HG03342 (cell line): ENCODE results near the gene NAGK.
"Not testable (repeated sequence)": the region's sequence is repeated elsewhere in the genome, so short reads cannot be mapped to it uniquely, and the experiment has no call there.

Experiments
- ATAC-seq: cut with Tn5 transposase; IDR thresholded peaks from one replicate; pipeline ENCODE4 v1.9.1; 2021; ENCODE audit warnings: mild to moderate bottlenecking, moderate library complexity; ENCODE audit not compliant: unreplicated experiment

NAGK gene

GRCh38 chr2:71068218-71069035, at the start of gene NAGK:
NAGK (plus strand) TSS chr2:71068648; CDS start chr2:71068684, 36 bp downstream.
- ATAC-seq, result peak; percentile 59

- not testable (repeated sequence) for ATAC-seq
Measured at GRCh38 chr2:71019989-71020388, 48.5 kb upstream of the NAGK start.

GRCh38 chr2:71021394-71021793, 47.1 kb upstream of the NAGK start:
- not testable (repeated sequence) for ATAC-seq

- ATAC-seq, result not testable (repeated sequence)
Measured at GRCh38 chr2:71023553-71024243, 44.8 kb upstream of the NAGK start.

- ATAC-seq, result not testable (repeated sequence)
Measured at GRCh38 chr2:71036296-71036695, 32.2 kb upstream of the NAGK start.

GRCh38 chr2:71042287-71042686, 26.2 kb upstream of the NAGK start:
- ATAC-seq, result no peak

DNA sequence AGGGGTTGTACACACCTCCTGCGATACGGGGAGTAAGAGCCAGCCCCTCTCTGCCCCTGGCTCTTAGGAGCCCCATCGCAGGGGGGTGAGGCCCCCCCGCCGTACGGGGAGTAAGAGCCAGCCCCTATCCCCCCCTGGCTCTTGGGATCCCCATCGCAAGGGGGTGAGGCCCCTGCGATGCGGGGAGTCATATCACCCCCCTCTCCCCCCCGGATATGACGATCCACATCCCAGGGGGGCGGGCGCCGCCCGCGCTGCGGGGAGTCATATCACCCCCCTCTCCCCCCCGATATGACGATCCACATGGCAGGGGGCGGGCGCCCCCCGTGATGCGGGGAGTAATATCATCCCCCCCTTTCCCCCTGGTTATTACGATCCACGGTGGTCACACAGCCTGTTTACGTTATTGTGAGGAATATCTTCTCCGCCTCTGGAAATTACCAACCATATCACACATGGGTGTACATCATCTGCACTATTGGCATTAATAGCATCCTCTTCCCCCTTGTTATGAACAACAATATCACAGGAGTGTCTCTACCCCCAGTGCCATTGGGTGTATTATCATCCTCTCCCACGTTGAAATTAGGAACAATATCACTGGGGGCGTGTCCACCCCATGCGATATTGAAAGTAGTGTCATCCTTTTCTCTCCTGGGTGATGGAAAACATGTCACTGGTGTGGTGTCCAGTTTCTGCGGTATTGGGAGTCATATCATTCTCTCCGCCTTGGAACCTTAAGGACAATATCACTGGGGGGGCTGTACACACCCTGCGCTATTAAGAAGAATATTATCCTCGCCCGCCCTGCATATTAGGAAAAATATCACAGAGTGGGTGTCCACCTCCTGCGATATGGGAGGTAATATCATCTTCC, 24.7 kb upstream of the NAGK start:
- no peak for ATAC-seq

- ATAC-seq, result no peak
Measured at GRCh38 chr2:71045151-71045550, 23.3 kb upstream of the NAGK start.

- no peak for ATAC-seq
Measured at GRCh38 chr2:71045865-71046548, 22.4 kb upstream of the NAGK start.

DNA sequence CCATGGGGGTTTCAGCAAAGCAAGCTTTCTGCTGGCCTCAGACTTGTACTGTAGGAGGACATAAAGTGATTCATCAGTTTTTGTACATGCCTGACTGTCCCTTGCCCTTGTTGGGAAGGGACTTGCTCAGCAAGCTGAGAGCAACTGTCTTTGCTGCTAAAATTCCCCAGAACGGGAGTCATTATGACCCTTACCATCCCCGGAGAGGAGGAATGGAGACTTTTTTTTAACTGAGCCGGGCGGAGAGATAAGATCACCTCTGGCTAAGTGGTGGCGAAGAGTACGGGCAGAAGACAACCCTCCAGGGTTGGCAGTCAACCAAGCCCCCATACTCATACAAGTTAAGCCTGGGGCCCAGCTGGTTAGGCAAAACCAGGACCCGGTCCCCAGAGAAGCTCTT, 20.4 kb upstream of the NAGK start:
- no peak for ATAC-seq

DNA sequence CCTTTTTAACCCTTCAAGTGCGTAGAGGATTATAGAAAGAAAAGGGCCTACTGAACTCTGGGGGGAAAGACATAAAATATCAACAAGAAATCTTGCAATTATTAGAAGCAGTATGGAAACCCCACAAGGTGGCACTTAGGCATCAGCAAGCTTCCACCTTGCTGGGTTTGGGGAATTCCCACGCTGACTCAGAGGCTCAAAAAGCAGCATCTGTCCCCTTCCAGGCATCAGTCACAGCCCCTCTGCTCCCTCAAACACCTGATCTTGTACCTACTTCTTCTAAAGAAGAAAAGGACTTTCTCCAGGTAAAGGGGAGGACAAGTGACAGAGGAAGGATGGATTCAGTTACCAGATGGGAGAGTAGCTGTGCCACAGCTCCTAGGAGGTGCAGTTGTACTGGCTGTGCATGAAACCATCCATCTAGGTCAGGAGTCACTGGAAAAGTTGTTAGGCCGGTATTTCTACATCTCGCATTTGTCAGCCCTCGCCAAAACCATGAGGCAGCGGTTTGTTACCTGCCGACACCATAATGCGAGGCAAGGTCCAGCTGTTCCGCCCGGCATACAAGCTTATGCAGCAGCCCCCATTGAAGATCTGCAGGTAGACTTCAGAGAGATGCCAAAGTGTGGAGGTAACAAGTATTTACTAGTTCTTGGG, 18.6 kb upstream of the NAGK start:
- not testable (repeated sequence) for ATAC-seq

- ATAC-seq, result not testable (repeated sequence)
Measured at GRCh38 chr2:71055206-71055740, 13.2 kb upstream of the NAGK start.

- ATAC-seq, result no peak
Measured at GRCh38 chr2:71060211-71060610, 8.2 kb upstream of the NAGK start.

- no peak for ATAC-seq
Measured at GRCh38 chr2:71060871-71061270, 7.6 kb upstream of the NAGK start.

DNA sequence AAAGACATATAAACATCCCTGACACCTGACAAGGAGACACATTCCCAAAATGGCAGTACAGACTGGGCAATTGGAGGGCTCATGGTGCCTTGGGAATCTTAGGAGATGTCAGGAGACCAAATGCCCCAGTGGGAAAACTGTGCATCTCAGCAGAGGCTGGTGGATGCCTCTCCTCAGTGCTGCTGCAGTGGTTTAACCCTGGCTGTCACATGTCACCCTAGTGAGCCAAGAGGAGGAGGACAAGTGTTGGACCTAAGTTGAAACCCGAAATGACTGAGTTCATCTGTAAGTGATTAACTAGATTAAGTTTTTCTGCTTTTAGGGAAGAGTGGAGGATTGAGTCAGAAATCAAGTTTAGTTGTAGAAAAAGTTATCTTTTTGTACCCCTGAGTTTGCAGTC, 5.2 kb upstream of the NAGK start:
- ATAC-seq, result no peak

DNA sequence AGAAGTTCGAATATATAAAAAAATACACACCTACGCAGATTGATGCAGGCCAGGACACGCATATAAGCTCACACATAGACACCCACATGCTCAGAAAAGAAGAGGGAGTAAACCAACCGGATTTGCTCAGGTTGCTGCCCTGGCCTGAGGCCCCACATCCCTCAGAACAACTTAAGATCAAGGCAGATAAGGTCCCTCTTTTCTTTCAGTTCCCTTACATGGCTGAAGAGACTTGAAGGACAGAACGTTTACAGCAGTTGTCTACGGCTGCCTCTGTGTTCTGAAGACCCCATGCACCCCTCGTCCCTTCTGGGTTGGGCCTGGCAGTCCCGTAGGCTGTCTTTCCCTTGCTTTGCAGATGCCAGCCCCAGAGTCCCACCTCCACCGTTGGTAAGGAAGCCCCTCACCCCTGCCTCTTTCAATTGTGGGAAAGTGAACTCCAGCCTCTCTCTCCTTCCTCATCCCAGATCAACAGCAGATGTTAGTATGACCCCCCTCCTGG, 4.3 kb upstream of the NAGK start:
- ATAC-seq, result no peak

- no peak for ATAC-seq
Measured at GRCh38 chr2:71064754-71065621, 3.5 kb upstream of the NAGK start.

DNA sequence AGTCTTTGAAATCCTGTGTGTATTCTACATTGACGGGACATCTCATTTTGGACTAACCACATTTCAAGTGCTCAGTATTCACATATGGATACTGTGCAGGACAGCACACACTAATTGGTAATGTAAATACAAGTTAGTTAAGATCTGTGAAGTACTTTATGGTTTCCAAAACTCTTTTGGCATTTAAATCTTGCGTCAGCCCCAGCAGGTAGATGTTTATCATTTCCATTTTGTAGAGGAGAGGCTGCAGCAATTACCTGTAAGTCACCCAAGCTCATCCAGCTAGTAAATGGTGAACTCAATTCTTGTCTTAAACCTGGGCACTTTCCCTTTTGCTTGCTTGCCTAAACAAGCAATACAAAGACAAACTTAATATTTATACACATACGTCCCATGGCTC, 1.6 kb upstream of the NAGK start:
- no peak for ATAC-seq
